ENCODE data around the gene RAPGEF4. TPM values are rescaled to one million over a fixed set of nuclear protein-coding genes. Genes with fewer than 3 reads are reported as not detected.

The RAPGEF4 gene
- total and polyA plus RNA-seq, 2 of the 8 experiments (the other 6 are each of a cell fraction or from before 2014, with no cell fraction given) = 1.2 to 2.6 TPM

DNA sequence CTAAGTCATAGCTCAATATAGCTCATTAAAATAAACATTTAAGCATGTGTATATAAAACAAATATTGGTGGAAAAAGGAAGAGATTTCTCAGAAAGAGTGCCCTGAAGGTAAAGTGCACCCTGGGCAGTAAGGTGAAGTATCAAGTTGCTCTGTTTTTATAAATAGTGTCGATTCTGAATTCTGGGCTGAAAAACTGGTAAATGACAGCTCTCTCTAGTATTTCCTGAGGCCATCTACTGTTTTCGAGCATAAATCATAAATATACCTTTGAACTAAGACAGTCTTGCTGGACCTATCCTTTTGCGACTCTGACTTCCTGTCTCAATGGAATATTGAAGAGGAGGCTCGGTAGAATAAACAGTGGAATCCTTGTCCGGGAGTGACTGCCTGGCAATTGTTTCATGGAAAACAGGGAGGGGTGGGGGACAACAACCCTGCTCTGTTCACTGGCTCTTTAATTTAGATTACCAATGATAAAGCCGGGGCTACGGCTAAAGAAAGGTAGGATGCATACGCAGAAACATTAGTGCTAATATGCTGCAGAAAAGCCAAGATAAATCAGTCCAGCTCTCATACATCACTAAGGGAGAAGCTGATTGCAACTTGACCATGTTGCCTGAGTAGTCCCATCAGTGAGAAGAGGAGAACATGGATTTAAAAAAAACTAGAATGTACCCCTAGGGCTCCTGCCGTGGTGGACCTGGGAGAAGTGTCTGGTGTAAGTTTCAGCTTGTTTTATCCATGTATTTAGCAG, 124.1 kb downstream of the RAPGEF4 start (continued):
- TF ChIP-seq CHD2 (IDR thresholded peaks at IDR 0.05; ENCODE audit: low read length) (no peak), TAF7 (optimal IDR thresholded peaks at IDR 0.05; ENCODE audit: borderline replicate concordance, low read depth, low read length) (no peak)
- TF ChIP-seq, protein P1, sequence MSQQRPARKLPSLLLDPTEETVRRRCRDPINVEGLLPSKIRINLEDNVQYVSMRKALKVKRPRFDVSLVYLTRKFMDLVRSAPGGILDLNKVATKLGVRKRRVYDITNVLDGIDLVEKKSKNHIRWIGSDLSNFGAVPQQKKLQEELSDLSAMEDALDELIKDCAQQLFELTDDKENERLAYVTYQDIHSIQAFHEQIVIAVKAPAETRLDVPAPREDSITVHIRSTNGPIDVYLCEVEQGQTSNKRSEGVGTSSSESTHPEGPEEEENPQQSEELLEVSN (IDR thresholded peaks at IDR 0.05) = no peak

All from H1 (cell line).